HG03095 (cell line): ENCODE data around the gene CDKN1B.
A peak's percentile ranks its signal among the peaks of the same experiment; 100 is the strongest.

Source experiments
- ATAC-seq: cut with Tn5 transposase; IDR thresholded peaks from one replicate; pipeline ENCODE4 v1.9.1; 2021; ENCODE audit warnings: moderate library complexity; ENCODE audit not compliant: unreplicated experiment

CDKN1B gene

DNA sequence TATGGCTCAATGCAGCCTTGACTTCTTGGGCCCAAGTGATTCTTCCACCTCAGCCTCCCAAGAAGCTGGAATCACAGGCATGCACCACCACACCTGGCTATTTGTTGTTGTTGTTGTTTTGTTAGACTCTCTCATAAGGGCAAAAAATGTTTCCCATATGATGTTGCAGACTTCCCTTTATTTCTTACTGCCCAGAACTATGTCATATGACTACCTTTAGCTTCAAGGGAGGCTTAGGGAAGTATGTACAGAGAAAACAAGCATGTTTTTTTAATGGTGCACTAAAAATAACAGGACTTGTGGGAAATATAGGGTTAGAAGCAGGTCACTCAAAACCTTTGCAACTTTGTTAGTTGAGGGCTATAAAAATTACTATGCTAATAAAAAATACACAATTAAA, 16.9 kb upstream of the CDKN1B start:
- ATAC-seq = no peak

DNA sequence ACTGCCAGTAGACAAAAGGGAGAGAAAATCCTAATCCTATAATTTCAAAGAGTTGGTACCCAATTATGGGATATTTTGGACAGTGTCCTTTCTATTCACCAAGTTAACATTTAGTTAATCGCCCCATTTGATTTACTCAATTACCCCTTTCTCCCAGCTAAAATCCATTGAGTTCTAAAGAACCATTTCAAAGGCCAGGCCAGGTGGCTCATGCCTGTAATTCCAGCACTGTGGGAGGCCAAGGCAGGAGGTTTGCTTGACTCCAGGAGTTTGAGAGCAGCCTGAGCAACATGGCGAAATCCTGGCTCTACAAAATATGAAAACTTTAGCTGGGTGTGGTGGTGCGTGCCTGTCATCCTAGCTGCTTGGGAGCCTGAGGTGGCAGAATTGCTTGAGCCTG, 15.7 kb upstream of the CDKN1B start:
- ATAC-seq = no peak

DNA sequence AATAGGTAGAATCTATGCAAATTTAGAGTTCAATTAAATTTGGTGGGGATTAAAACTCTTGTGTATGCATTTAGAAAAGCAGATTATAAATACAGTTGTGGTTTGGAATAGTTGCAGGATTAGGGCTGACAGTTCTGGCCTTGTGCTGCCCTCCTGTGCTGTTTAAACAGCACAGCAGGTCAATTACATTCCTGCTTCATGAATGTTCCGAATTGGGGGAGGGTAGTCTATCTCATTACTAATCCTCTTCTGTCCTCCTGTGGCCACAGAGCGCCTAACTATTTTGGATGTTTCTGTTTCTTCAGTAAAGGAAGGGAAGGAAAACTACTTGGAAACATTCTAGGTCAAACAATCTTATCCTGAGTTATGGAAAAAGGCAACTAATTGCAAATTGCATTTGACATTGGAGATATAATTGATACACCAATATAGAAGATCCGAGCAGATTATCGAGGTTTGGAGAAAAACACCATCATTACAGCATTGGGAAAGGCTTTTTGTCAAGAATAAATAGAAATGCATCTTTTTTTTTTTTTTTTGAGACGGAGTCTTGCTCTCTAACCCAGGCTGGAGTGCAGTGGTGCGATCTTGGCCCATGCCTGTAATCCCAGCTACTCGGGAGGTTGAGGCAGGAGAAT, 12.5 kb upstream of the CDKN1B start:
- ATAC-seq = peak; percentile 81

DNA sequence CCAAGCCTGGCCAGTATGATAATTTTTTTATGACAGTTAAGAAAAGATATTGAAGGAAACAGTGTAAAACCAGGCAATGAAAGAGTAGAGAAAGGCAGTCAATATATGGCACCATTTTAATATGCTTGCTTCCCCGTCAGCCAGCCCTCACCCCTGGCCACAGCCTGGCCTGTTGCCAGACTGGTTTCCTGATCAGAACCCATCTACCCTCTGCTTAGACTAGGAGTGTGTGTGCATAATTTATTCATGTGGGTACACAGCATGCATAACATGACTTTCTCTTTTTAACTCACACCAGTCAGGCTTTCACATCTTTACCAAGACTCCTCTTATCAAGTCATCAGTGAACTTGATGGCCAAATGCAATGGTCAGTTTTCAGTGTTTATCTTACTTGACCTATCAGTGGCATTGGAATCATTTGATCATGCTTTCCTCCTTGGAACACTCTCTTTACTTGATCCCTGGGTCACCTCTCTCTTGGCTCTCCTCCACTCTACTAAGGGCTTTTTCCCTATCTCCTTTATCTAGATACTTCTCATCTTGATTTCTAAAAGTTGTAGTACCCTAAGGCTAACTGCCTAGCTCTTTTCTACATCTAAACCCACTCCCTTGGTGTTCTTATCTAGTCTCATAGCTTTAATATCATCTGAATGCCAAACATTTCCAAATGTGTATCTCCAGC, 11.2 kb upstream of the CDKN1B start:
- no peak for ATAC-seq

DNA sequence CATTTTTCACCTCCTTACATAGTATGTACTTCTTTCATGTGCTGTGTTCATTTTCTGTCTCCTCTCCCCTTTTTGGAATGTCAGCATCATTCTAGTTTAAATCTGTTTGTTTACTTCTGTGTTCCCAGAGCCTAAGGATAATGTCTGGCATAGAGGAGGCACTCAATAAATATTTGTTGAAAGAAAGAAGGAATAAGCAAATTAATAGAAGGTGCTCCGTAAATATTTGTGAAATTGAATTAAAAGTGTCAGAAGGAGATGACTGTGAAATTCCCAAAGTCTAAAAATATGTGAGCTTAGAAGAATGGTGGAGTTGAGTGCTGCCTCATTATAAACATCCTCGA, 3.3 kb upstream of the CDKN1B start:
- ATAC-seq = no peak

DNA sequence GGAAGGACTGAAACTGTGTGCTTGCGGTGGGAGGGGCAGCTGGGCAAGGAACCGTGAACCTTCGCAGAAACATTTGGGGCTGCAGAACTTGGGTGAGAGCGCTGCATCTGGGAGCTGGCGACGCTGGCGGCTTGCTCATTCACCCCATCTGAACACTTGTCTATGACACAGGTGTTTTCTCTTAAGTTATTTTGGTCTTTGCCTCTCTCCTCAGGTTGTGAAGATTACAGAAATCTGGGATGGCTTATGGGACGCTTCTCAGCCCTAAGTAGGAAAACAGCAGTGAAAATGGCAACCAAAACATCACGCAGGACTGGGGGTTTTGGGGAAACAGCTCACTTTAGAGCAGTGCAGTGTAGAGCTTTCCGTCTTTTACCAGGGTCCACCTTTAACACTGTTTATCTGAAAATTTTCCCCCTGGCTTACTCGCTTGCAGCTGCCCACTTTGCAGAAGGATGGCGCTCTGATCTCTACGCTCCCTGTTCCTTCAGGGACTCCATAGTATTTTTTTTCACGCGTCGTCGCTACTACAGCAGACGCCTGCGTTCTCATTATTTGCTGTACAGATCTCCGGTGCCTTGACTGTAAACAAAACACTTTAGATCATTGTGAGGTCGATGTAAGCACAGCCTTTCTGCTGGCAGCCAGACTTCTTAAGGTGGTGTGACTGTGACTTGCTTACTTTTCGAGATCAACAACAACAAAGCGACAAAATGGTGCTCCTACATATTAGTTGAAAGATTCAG, 2.7 kb upstream of the CDKN1B start:
- ATAC-seq = no peak

DNA sequence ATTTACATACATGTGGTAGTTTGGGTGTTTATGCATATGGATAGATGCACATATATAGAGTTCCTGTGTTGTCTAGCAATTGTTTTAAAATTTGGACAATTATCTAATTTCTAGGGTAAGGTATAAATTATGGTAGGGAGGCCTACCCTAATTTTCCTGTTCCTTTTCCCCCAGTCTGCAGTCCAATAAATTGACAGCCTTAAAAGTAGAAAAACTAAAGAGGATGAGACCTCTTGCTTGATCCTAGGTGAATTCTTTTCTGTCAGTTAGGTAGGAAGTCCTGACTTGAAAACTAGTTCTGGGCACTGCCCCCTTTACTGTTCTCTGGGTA, 2.1 kb upstream of the CDKN1B start:
- ATAC-seq = no peak

DNA sequence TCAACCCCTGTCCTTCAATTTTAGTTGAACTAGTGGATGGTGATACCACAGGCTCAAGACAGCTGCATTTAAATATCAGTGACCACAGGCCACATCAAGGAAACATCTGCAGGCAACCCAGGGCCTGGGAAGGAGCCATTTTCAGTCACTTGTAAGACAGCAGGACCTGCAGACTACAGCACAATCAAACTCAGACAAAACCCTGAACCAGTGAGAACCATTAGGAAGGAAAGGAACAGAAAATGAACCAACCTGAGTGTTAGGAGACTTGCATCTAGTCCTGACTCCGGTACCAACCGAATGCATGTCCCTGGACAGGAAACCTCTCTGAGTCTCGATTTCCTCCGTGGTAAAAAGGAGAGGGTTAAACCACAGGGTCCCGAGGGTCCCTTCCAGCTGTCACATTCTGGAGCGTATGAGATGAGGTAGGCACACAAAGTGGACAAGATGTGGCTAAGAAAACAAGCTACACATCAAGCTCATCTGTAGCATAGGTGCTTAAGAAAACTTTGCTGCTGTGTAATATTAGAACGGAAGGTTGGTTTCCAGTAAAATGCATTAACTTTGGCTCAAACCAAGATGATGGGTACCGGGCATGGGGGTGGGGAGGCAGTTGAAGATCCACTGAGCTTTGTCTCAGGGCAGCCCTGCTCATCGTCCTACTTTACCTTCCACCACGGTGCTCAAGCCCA, 1.6 kb upstream of the CDKN1B start:
- peak; percentile 38 for ATAC-seq

DNA sequence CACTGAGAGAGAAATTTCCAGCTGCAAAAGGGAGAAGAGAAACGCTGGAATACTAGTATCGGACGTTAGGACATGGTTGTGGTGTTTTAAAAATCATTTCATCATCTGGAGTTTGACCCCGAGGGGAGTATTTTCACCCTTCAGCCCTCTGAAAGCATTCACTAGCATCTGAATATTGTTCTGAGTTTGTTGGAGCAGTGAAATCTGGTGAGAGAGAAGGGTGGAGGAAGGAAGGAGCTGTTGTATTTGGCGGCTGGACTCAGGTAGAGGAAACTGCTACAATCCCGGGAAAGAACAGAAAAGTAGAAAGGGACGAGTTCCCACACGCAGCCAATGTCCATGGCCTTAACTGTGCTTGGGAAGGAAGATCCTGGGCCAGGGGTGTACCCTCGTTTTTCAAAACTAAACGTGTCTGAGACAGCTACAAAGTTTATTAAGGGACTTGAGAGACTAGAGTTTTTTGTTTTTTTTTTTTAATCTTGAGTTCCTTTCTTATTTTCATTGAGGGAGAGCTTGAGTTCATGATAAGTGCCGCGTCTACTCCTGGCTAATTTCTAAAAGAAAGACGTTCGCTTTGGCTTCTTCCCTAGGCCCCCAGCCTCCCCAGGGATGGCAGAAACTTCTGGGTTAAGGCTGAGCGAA, 896 bp upstream of the CDKN1B start:
- ATAC-seq = no peak

DNA sequence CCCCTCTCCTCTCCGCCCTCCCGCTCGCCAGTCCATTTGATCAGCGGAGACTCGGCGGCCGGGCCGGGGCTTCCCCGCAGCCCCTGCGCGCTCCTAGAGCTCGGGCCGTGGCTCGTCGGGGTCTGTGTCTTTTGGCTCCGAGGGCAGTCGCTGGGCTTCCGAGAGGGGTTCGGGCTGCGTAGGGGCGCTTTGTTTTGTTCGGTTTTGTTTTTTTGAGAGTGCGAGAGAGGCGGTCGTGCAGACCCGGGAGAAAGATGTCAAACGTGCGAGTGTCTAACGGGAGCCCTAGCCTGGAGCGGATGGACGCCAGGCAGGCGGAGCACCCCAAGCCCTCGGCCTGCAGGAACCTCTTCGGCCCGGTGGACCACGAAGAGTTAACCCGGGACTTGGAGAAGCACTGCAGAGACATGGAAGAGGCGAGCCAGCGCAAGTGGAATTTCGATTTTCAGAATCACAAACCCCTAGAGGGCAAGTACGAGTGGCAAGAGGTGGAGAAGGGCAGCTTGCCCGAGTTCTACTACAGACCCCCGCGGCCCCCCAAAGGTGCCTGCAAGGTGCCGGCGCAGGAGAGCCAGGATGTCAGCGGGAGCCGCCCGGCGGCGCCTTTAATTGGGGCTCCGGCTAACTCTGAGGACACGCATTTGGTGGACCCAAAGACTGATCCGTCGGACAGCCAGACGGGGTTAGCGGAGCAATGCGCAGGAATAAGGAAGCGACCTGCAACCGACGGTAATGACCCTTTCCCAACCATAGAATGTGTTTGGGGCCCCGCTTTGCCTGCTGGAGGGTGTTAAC, 615 bp downstream of the CDKN1B start:
- ATAC-seq = peak; percentile 1

DNA sequence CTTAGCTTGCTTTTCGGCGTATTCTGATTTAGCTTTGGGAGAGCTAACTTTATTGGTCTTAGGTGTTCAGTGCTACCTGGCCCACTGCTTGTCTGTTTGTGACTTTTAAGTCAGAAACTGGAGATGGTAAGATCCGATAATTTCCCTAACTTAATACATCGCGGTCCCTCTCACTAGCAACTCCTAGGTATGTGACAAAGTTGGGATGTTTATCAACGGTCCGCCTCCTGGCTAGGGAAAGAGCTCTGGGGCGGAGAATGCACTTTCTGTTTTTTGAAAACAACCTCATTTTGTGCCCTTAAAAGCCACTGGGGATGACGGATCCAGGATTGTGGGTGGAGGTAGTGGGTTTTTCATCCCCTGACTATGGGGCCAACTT, 1.2 kb downstream of the CDKN1B start:
- ATAC-seq = no peak

DNA sequence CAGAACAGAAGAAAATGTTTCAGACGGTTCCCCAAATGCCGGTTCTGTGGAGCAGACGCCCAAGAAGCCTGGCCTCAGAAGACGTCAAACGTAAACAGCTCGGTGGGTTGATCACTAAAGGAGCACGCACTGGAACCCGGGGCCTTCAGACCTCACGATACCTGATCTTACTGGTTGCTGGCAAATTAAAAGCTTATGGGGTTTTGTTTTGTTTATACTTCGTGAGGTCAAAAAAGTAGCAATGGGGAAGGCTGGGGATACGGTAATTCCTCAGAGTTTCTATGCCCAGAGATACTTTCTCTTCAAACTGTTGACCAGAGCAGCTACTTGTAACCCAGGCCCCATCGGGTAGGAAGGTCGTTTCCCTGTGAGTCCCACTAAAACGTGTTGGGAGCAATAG, 1.7 kb downstream of the CDKN1B start:
- ATAC-seq = no peak

DNA sequence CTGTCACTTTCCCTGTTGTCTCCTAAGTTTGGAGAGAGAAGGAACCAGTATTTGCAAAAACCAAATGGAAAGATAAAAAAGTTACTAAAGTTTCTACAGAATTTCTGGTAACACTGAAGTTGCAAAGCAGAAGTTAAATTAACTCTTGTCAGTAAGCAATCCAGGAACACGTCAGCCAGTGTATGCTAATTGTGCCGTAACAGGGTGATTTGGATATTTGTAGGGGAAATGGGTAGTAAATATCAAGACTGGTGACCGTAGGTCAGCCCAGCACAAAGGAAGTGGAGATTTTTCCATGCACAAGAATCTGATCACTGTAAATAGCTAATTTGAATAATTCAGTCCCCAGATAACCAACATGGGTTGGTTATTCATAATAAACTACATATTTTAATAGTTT, 2.3 kb downstream of the CDKN1B start:
- ATAC-seq = no peak

DNA sequence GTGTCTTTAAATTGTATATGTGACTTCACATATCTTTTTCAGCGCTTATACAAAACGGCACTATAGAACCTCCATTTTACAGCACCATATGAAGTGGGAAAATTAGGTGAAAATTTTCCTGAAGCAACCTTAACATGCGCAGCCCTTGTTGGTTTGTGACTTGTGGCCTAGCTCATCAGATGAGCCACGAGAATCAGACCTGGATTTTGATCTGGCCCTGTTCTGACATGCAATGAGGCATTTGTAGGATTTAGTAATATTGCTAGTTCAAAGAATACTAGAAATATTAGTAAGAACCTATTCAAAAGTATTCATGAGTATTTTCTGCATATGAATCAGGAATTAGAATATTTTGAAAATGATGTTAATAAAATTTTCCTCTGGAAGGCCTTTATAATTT, 2.9 kb downstream of the CDKN1B start:
- ATAC-seq = no peak

DNA sequence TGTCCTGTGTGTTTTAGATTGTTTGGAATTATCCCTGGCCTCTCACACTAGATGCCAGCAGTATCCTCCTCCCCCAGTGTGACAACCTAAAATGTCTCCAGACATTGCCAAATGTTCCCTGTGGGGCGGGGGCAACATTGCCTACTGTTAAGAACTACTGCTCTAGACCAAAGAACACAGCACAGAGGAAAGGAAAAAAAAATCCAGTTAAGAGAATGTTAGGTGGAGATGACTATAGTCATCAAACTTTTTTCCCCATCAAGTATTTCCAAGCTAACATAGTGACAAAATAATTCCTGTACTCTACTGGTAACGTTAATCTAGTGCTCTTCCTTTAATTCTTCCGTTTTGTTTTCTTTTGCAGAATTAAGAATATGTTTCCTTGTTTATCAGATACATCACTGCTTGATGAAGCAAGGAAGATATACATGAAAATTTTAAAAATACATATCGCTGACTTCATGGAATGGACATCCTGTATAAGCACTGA, 3.5 kb downstream of the CDKN1B start:
- ATAC-seq = no peak

DNA sequence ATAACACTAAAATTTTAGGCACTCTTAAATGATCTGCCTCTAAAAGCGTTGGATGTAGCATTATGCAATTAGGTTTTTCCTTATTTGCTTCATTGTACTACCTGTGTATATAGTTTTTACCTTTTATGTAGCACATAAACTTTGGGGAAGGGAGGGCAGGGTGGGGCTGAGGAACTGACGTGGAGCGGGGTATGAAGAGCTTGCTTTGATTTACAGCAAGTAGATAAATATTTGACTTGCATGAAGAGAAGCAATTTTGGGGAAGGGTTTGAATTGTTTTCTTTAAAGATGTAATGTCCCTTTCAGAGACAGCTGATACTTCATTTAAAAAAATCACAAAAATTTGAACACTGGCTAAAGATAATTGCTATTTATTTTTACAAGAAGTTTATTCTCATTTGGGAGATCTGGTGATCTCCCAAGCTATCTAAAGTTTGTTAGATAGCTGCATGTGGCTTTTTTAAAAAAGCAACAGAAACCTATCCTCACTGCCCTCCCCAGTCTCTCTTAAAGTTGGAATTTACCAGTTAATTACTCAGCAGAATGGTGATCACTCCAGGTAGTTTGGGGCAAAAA, 4.1 kb downstream of the CDKN1B start:
- no peak for ATAC-seq

DNA sequence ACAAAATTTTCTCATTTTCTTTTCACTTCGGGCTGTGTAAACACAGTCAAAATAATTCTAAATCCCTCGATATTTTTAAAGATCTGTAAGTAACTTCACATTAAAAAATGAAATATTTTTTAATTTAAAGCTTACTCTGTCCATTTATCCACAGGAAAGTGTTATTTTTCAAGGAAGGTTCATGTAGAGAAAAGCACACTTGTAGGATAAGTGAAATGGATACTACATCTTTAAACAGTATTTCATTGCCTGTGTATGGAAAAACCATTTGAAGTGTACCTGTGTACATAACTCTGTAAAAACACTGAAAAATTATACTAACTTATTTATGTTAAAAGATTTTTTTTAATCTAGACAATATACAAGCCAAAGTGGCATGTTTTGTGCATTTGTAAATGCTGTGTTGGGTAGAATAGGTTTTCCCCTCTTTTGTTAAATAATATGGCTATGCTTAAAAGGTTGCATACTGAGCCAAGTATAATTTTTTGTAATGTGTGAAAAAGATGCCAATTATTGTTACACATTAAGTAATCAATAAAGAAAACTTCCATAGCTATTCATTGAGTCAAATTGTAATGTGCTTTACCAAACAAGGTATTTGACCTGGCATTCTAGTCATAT, 4.8 kb downstream of the CDKN1B start:
- ATAC-seq = no peak

DNA sequence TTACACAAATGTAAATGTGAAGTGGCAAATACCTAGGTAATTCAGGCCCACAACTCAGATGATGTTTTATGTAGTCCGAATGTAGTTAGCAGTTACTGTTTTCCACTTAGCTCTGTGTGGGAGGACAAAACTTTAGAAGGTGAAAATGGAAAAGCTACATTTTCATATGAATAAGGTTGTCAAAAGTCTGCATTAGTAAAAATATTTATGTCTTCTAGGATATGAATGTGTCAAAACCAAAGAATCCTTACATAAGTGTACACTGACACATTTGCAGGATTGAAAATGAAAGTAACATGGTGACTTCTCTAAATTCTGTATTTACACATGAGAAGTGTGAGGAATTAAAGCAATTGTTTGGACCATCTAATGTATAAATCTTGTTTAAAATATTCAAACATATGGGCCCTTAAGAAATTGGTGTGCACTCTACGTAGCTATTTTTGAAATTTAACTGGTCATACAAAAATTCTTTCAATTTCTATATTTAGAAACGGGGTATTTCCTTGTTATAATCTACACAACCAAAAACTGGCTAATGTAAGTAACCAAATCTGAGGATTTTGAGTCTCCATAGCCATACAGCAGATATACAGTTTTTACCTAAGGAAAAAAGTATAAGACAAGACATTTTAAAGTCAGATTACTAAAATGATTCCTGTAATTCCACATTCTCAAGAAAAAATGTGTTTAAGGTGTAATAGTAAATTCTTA, 5.4 kb downstream of the CDKN1B start:
- no peak for ATAC-seq

DNA sequence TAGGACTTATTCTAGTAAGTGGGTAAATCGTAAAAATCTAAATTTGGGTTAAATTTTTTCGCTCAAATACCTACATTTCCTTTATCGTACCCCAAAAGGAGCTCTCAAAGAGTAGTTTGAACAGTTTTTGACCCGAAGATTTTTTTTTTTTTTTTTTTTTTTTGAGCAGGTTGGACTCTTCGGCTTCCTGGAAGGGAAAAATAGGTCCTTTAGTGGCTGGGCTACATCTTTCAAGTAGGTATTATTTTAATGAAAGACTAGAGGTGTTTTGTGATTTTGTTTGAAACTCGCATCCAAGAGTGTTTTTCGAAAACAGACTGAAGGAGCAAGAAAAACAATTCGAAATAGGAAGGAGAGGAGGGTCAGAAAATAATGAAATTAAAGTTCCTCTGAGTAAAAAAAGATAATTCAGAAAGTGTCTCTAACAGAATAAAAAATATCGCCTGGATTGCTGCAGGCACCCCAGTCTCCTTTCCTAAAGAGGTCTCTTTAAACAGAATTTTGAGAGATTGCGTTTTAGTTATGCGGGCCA, 6.0 kb downstream of the CDKN1B start:
- no peak for ATAC-seq
